NCI-H748 treated with DMSO at 0.1 percent for 48 hours (cell line): ENCODE data around the gene CASKIN1.

Experiments
- DNase-seq: peaks from one replicate; lab custom pipeline; 2025; lab: John Stamatoyannopoulos, UW

CASKIN1 gene

GRCh38 chr16:2190659-2191445 is 5.6 kb downstream of the CASKIN1 start:
- no peak for DNase-seq

- DNase-seq = no peak
These were observed 6.3 kb downstream of the CASKIN1 start for GRCh38 chr16:2190002-2190658.

DNA sequence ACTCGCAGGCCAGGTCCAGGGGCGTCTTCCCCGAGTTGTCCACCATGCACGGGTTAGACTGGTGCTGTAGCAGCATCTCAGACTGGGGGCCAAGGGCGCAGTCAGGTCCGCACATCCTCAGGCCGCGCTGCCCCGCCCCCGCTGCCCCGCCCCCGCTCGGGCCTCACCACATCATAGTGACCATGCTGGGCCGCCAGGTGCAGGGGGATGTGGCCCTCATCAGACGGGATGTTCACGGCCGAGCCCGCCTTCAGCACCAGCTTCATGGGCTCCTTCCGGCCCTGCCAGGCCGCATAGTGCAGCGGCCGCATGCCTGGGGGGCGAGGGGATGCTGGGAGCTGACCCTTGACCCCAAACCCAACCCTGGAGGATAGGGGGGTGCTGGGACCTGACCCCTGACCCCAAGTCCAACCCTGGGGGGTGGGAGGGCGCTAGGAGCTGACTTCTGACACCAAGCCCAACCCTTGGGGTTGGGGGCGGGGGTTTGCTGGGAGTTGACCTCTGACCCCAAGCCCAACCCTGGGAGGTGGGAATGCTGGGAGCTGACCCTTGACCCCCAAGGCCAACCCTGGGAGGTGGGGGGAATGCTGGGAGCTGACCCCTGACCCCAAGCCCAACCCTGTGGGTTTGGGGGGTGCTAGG is 7.0 kb downstream of the CASKIN1 start:
- DNase-seq = no peak

DNA sequence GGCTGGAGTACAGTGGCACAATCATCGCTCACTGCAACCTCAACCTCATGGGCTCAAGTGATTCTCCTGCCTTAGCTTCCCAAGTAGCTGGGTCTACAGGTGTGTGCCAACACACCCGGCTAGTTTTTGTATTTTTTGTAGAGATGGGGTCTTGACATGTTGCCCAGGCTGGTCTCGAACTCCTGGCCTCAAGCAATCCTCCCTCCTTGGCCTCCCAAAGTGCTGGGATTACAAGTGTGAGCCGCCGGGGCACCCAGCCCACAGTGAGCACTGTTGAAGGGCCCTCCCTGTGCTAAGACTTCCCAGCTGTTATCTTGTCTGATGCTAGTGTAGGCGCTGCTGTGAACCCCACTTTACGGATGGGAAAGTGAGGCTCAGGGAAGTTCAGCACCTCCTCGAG is 8.0 kb downstream of the CASKIN1 start:
- no peak for DNase-seq

GRCh38 chr16:2187212-2187611 is 9.2 kb downstream of the CASKIN1 start:
- DNase-seq = no peak

DNA sequence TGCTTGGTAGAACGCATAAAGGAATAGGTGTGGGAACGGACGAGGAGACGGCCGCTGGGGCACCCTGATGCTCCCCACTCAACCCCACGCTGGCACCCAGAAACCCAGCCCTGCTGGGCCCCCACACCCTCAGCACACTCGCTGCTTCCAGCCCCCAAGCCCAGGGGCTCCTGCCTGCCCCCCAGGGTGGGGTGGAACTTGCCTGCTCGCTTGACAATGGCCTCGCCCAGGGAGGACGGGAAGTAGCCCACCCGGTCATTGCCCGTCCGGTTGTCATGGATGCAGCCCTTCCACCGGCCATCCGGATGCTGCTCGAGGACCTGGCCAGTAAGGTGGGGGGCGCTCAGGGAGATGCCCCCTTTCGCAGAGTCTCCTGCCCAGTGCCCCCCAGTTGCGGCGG is 9.9 kb downstream of the CASKIN1 start:
- DNase-seq = no peak

DNA sequence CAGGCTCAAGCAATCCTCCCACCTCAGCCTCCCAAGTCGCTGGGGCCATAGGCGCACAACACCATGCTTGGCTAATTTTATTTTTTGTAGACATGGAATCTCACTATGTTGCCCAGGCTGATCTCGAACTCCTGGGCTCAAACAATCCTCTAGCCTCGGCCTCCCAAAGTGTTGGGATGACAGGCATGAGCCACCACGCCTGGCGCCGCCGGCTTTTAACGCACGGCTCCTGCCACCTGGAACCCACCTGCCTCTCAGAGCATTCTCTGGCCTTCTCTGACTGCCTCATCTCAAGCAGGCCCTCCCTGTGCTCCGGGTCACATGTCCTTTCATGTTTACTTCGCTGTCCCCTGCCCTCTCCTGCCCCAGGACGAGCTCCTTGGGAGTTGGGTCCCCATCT is 10.3 kb downstream of the CASKIN1 start:
- DNase-seq = no peak

GRCh38 chr16:2184962-2185361 is 11.4 kb downstream of the CASKIN1 start:
- no peak for DNase-seq

DNA sequence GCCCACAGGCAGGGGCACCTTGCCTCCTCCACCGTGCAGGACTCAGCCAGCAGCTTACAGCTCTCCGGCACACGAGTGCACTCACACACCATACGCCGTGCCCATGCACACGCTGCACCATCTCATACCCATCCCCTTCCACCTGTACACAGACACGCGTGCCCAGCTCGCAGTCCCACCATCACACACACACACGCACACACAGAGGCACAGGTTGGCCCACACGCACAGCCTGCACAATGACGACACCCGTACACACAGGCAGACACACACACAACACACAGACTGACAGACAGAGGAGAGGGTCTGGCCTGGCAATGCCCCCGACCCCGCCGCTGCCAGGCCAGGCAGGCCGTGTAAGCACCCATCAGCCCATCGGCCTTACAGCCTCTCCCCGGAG is 12.1 kb downstream of the CASKIN1 start:
- no peak for DNase-seq

- DNase-seq = no peak
These were observed 12.7 kb downstream of the CASKIN1 start for GRCh38 chr16:2183671-2184070.

DNA sequence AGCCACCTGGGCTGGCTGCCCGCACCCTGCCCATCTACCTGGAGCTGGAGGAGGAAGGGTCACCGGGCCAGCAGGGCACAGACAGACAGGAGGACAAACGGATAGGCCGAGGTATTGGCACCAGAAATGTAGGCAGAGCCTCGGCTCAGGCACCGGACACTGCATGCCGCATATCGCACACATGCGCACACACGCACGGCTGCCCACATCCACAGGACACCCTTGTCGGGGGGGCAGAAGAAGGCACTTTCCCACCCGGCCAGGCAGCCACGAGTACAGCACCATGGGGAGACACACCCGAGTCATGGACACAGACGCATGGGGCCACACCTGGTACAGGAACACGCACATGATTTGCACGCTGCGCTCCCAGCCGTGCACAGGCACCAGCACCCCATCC is 14.5 kb downstream of the CASKIN1 start:
- no peak for DNase-seq

GRCh38 chr16:2180962-2181923 is 15.2 kb downstream of the CASKIN1 start:
- DNase-seq = no peak

GRCh38 chr16:2180461-2180860 is 15.9 kb downstream of the CASKIN1 start:
- DNase-seq = no peak

DNA sequence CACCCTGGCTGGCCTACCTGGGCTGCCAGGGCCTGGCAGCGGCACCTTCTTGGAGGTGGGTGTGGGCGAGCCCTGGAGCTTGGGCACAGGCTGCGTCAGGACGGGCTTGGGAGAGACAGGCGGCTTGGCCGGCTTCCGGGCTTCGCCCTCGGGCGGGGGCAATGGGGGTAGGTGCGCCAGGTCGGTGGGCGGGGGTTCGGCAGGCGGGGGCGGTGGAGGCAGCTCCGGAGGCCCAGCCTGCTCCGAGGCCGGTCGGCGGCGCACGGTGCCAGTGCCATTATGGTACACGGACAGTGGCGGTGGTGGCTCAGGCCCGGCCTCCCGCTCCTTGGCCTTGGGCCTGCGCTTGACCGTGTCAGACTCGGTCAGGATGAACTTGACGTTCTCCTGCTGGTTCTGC is 16.8 kb downstream of the CASKIN1 start:
- DNase-seq = no peak

DNA sequence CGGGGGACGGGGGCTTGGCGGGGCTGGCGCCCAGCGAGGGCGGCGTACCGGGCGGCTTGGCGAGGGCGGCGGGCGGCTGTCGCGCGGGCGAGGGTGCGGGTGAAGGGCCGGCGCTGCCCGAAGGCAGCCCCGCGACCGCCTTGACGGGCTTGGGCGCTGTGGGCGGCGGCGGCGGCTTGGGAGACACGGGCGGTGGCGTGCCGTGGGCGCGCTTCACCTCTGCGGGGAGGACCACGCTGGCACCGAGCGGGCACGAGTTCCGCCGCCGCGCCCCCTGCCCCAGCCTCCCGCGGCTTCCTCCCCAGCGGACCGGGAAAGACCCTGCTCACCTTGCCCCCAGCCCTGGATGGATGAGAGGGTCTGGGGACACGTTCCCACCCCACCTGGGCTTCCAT is 17.3 kb downstream of the CASKIN1 start:
- DNase-seq = no peak

- no peak for DNase-seq
These were observed 17.9 kb downstream of the CASKIN1 start for GRCh38 chr16:2178321-2179106.

- DNase-seq = no peak
These were observed 18.8 kb downstream of the CASKIN1 start for GRCh38 chr16:2177561-2177960.

DNA sequence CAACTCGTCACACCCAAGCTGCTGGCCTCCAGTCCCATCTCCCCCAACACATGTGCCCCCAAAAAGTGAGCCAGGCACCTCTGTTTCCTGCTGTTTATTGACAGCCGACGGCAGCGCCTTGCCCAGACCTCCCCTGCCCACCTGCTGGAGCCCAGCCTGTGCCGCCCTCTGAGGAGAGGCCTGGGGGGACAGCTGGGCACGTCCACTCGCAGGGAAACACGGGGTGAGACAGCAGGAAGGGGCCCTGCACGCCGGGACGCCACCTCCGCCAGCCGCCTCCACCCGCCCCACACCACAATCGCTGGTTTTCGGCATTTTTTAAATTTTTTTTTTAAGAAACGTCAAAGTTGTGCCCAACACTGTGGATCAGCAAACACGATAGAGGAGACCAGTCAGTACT is 19.3 kb downstream of the CASKIN1 start:
- no peak for DNase-seq

DNA sequence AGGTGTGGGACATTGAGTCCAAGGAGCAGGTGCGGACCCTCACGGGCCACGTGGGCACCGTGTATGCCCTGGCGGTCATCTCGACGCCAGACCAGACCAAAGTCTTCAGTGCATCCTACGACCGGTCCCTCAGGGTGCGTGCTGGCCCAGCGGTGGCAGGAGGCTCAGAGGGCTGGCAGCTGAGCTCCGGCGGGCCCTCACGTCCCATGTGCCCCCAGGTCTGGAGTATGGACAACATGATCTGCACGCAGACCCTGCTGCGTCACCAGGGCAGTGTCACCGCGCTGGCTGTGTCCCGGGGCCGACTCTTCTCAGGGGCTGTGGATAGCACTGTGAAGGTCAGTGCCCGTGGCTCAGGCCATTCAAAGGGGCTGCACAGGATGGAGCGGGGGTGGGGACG is 20.4 kb downstream of the CASKIN1 start:
- DNase-seq = no peak

DNA sequence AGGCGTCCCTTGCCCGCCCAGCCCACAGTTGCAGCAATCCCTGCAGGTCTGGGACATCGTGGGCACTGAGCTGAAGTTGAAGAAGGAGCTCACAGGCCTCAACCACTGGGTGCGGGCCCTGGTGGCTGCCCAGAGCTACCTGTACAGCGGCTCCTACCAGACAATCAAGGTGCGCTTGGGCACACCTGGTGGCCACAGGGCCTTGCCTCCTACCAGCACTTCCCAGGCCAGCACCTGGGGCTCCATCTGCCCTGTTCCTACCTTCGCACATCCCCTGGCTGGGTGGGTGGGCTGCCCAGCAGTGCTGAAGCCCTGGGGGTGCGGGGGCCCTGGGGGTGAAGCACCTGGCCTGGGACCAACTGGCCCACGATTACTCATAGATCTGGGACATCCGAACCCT is 21.0 kb downstream of the CASKIN1 start:
- DNase-seq = no peak

DNA sequence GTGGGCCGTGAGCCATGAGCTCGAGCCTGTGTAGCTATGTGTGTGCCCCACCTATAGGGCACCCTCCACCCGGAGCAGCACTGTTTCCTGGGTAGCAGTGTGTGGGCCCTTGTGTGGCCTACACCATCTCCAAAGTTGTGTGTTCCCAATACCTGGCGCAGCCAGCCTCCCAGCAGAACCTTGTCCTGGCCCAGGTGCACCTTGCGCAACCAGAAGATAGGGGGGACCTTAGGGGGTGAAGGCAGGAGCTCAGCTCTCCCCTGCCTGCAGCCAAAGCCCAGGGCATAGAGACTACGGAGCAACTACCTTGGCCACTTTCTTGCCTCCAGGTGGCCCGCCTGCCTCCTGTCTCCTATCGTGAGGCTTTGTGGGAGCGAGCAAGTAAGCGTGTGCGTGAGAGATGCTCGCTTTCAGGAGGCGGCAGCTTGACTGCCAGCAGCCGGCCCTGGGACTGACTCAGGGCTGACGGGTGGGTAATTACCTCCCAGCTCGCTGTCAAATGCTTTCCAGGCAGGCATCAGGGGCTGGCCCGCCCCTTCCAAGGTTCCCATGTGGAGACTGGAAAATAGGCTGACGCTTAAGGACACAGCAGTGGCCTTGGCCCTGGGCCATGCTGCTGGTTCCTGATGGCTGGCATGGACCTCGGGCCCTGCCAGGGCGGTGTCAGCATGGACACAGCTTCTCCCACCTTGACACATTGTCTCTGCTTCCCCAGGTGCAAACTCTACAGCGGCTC is 21.8 kb downstream of the CASKIN1 start:
- no peak for DNase-seq
